Neural cell (in vitro differentiated cells): ENCODE results near the gene PTPRS. TPM values are rescaled to one million over a fixed set of nuclear protein-coding genes. Genes with fewer than 3 reads are reported as not detected.

Experiments used
- H2AFZ ChIP-seq: fragments of 200-600, 300-800 bp; sonication (generic), shearing (Covaris generic); 2 replicates; pipeline ENCODE4 v1.6.0; 2014; ENCODE audit warnings: low read depth, mild to moderate bottlenecking, antibody characterized with exemption, low read length, moderate library complexity
- H3F3A ChIP-seq: fragments of 200-600 bp; shearing (Covaris generic); 2 replicates; pipeline ENCODE4 v1.6.1; 2016; ENCODE audit warnings: mild to moderate bottlenecking, moderate library complexity, mixed read lengths, antibody characterized with exemption, low read length; ENCODE audit not compliant: insufficient read depth, poor library complexity, severe bottlenecking
- H3K27ac ChIP-seq: fragments of 200-600, 300-800 bp; sonication (generic), shearing (Covaris generic); 2 replicates; pipeline ENCODE4 v1.5.1; 2014; ENCODE audit warnings: mild to moderate bottlenecking, low read length, moderate library complexity
- H3K27me3 ChIP-seq: fragments of 300-800, 200-600 bp; sonication (generic), shearing (Covaris generic); 2 replicates; pipeline ENCODE4 v1.6.0; 2014; ENCODE audit warnings: mild to moderate bottlenecking, low read depth, low read length, moderate library complexity; ENCODE audit not compliant: insufficient read depth
- H3K36me3 ChIP-seq: fragments of 300-800, 200-600 bp; sonication (generic), shearing (Covaris generic); 2 replicates; pipeline ENCODE4 v1.5.1; 2014; ENCODE audit warnings: mild to moderate bottlenecking, antibody characterized with exemption, low read length, moderate library complexity; ENCODE audit not compliant: insufficient read depth
- H3K4me2 ChIP-seq: fragments of 300-800, 200-600 bp; sonication (generic), shearing (Covaris generic); 2 replicates; pipeline ENCODE4 v1.6.0; 2014; ENCODE audit warnings: mild to moderate bottlenecking, low read length
- H3K4me3 ChIP-seq: fragments of 300-800, 200-600 bp; sonication (generic), shearing (Covaris generic); 2 replicates; pipeline ENCODE4 v1.5.1; 2014; ENCODE audit warnings: mild to moderate bottlenecking, low read length, moderate library complexity
- H3K79me2 ChIP-seq: fragments of 200-600 bp; shearing (Covaris generic); replicated peaks from 2 replicates; pipeline ENCODE4 v1.6.0; 2014; ENCODE audit warnings: mild to moderate bottlenecking, low read length, moderate library complexity; ENCODE audit not compliant: insufficient read depth
- H3K9ac ChIP-seq: fragments of 300-800, 200-600 bp; sonication (generic), shearing (Covaris generic); 2 replicates; pipeline ENCODE4 v1.6.1; 2016; ENCODE audit warnings: mild to moderate bottlenecking, low read length, mixed read lengths
- H3K9me2 ChIP-seq: fragments of 200-600 bp; shearing (Covaris generic); 2 replicates; pipeline ENCODE4 v1.6.1; 2016; ENCODE audit warnings: mild to moderate bottlenecking, low read length, mixed read lengths; ENCODE audit not compliant: insufficient read depth
- H3K9me3 ChIP-seq: fragments of 200-600, 300-800 bp; sonication (generic), shearing (Covaris generic); 2 replicates; pipeline ENCODE4 v1.6.1; 2016; ENCODE audit warnings: mild to moderate bottlenecking, mixed run types, low read length, moderate library complexity, mixed read lengths
- H4K20me1 ChIP-seq: fragments of 200-600 bp; shearing (Covaris generic); 2 replicates; pipeline ENCODE4 v1.6.1; 2016; ENCODE audit warnings: mild to moderate bottlenecking, mixed run types; ENCODE audit not compliant: insufficient read depth
- CTCF ChIP-seq: fragments of 450-650 bp; IDR thresholded peaks from 2 replicates; pipeline ENCODE4 v1.5.1; 2014; ENCODE audit warnings: antibody characterized with exemption, mild to moderate bottlenecking, moderate library complexity; ENCODE audit not compliant: poor library complexity, severe bottlenecking
- EP300 ChIP-seq: fragments of 450-650 bp; conservative IDR thresholded peaks from 2 replicates; pipeline ENCODE4 v1.6.1; 2014; ENCODE audit warnings: antibody characterized with exemption, mild to moderate bottlenecking, moderate library complexity; ENCODE audit not compliant: poor library complexity, severe bottlenecking
- EZH2 ChIP-seq: fragments of 200-600, 300-800 bp; shearing (Covaris generic), sonication (generic); IDR thresholded peaks from 2 replicates; pipeline ENCODE4 v1.6.1; 2014; ENCODE audit warnings: antibody characterized with exemption, low read length, borderline replicate concordance, mild to moderate bottlenecking; ENCODE audit not compliant: insufficient read depth, poor library complexity, severe bottlenecking
- MXI1 ChIP-seq: fragments of 450-650 bp; conservative IDR thresholded peaks from 2 replicates; pipeline ENCODE4 v1.6.1; 2014; ENCODE audit warnings: antibody characterized with exemption, mild to moderate bottlenecking; ENCODE audit not compliant: poor library complexity, severe bottlenecking
- POLR2AphosphoS5 ChIP-seq: IDR thresholded peaks from 2 replicates; pipeline ENCODE4 v1.6.1; 2012
- RAD21 ChIP-seq: fragments of 450-650 bp; conservative IDR thresholded peaks from 2 replicates; pipeline ENCODE4 v1.6.1; 2014; ENCODE audit warnings: antibody characterized with exemption, mild to moderate bottlenecking, moderate library complexity
- SMC3 ChIP-seq: fragments of 450-650 bp; conservative IDR thresholded peaks from 2 replicates; pipeline ENCODE4 v1.6.1; 2014; ENCODE audit warnings: antibody characterized with exemption, mild to moderate bottlenecking, moderate library complexity; ENCODE audit not compliant: poor library complexity
- TAF1 ChIP-seq: IDR thresholded peaks from 2 replicates; pipeline ENCODE4 v1.6.1; 2012; ENCODE audit warnings: low read depth
- polyA plus RNA-seq: library from polyadenylated mRNA; depleted of rRNA; stranded (reverse); fragments of >200 nt; gene quantifications from 2 replicates; pipeline ENCODE4 v1.2.3, GENCODE V29; 2014
- TF ChIP-seq, protein P1 (sequence below): IDR thresholded peaks from 2 replicates; pipeline ENCODE4 v1.6.1; 2012; ENCODE audit warnings: borderline replicate concordance

The PTPRS gene
- polyA plus RNA-seq, 1 donor from 2014 or later, result 121 TPM

DNA sequence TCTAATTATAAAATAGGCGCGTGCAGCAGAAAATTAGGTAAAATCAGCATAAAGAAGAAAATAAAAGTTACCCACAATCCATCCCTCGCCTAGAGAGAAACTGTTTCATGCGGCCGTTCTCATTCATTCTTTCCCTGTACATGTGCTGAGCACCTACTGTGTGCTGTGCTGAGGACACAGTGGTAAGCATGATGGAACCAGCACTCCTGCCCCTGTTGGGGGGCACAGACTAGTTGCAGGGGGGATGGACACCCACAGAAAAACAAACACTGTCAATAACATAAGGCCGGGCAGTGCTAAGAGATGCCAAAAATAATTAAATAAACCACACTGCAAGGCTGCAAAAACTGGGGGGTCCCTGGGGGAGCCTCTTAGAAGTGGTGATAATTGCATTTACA, 43.3 kb downstream of the PTPRS start:
- Histone ChIP-seq H4K20me1 (peaks cover 22% of the 10 kb centered on the region), H3K4me2 (no peak overlapping the region), H3K27me3 (no peaks in the 10 kb centered on the region), H3F3A (no peaks in the 10 kb centered on the region), H3K4me3 (no peak overlapping the region), H2AFZ (no peak overlapping the region), H3K9ac (no peak overlapping the region), H3K27ac (no peak overlapping the region), H3K9me2 (no peaks in the 10 kb centered on the region), H3K79me2 (peaks cover 81% of the 10 kb centered on the region), H3K36me3 (no peaks in the 10 kb centered on the region), H3K9me3 (no peaks in the 10 kb centered on the region)
- TF ChIP-seq EZH2 (no peak), POLR2AphosphoS5 (no peak), EP300 (no peak), MXI1 (no peak), TAF1 (no peak), RAD21 (no peak), SMC3 (no peak), CTCF (no peak)
- TF ChIP-seq, protein P1, sequence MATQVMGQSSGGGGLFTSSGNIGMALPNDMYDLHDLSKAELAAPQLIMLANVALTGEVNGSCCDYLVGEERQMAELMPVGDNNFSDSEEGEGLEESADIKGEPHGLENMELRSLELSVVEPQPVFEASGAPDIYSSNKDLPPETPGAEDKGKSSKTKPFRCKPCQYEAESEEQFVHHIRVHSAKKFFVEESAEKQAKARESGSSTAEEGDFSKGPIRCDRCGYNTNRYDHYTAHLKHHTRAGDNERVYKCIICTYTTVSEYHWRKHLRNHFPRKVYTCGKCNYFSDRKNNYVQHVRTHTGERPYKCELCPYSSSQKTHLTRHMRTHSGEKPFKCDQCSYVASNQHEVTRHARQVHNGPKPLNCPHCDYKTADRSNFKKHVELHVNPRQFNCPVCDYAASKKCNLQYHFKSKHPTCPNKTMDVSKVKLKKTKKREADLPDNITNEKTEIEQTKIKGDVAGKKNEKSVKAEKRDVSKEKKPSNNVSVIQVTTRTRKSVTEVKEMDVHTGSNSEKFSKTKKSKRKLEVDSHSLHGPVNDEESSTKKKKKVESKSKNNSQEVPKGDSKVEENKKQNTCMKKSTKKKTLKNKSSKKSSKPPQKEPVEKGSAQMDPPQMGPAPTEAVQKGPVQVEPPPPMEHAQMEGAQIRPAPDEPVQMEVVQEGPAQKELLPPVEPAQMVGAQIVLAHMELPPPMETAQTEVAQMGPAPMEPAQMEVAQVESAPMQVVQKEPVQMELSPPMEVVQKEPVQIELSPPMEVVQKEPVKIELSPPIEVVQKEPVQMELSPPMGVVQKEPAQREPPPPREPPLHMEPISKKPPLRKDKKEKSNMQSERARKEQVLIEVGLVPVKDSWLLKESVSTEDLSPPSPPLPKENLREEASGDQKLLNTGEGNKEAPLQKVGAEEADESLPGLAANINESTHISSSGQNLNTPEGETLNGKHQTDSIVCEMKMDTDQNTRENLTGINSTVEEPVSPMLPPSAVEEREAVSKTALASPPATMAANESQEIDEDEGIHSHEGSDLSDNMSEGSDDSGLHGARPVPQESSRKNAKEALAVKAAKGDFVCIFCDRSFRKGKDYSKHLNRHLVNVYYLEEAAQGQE, result no peak

DNA sequence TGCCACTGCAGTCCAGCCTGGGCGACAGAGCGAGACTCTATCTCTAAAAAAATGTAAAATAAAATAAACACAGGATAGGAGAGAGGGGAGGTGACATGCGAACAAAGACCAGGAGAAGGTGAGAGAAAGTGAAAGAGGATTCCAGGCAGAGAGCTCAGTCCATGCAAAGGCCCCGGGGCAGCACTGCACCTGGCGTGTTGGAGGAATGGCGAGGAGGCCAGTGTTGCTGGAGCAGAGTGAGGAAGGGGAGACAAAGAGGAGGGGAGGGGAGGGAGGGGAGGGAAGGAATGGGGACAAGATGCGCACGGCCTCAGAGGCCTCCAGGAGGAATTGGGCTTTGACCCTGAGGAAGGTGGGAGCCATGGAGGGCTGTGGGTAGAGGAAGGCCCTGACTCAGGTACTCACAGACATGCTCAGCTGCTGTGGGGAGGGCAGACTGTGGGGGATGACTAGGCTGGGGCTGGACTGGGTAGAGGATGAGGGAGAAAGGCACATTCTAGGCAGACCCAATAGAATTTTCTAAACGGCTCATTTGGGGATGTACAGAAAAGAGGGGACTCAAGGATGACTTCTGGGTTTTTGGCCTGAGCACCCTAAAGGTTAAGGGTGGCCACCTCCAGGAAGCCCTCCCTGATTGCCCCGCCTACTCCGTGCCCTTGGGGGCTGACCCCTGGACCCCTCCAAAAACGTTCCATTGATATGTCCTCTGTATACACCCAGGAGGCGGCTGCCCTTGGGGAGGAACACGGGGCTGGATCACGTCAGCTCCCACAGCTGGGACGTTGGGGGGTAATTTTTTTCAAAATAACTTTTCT, 43.9 kb downstream of the PTPRS start:
- H3F3A ChIP-seq, result no peaks in the 10 kb centered on the region
- no peak overlapping the region for H2AFZ ChIP-seq
- H3K79me2 ChIP-seq, result peaks cover 82% of the 10 kb centered on the region
- no peaks in the 10 kb centered on the region for H3K36me3 ChIP-seq
- no peaks in the 10 kb centered on the region for H3K27me3 ChIP-seq
- H3K4me3 ChIP-seq, result no peak overlapping the region
- no peaks in the 10 kb centered on the region for H3K9me2 ChIP-seq
- no peak for TF ChIP-seq CTCF
- TF ChIP-seq RAD21, result no peak
- TF ChIP-seq MXI1, result no peak
- TF ChIP-seq, protein P1, result no peak
- no peak for TF ChIP-seq EP300
- TF ChIP-seq TAF1, result no peak
- no peak for TF ChIP-seq EZH2
- no peak for TF ChIP-seq SMC3
- TF ChIP-seq POLR2AphosphoS5, result no peak
- H3K4me2 ChIP-seq, result no peak overlapping the region
- no peak overlapping the region for H3K27ac ChIP-seq
- H3K9ac ChIP-seq, result no peak overlapping the region
- no peaks in the 10 kb centered on the region for H3K9me3 ChIP-seq
- H4K20me1 ChIP-seq, result peaks cover 29% of the 10 kb centered on the region
